ENCODE measurements around the gene ALOXE3.

Gene ALOXE3

DNA sequence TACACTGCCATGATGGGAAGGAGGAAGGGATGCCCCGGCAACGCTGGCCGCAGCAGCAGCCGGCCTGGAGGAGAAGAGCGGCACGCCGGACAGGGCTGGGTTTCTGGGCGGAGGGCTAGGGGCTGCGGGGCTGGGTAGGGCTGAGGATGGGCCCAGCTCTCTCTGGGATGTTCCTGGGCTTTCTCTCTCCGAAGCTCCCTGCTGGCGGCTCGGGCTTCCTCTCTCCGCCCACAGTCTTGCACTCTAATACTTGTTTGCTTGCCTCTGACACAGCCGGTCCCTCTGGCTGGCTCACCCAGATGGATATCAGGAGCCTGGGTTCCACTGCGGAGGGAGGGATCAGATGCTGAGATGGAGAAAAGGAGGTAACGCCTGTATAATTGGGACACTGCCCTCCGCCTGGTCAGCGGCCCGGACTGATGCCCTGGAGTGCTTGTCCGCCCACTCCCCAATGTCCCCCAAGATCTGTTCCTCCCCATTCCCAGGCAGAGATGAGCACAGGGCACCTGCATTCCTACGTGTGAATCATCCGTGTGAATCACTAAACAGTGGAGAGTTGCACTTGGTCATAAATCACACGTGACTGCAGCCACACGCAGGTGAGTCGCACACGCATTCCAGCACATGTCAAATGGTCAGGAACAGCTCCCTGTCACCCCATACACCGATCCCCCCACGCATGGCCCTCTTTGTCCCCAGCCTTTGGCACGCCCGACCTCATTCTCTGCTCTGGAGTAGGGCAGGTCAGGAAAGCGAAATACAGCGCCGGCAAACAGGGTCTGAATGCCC, at the start of gene ALOXE3:
Gene ALOXE3, minus strand, starts transcription at position 535 of the 789 bp plus-strand sequence. Its CDS starts 524 bp downstream, at position 11.
- DNase-seq (ENCODE audit: low read depth): no peak

DNA sequence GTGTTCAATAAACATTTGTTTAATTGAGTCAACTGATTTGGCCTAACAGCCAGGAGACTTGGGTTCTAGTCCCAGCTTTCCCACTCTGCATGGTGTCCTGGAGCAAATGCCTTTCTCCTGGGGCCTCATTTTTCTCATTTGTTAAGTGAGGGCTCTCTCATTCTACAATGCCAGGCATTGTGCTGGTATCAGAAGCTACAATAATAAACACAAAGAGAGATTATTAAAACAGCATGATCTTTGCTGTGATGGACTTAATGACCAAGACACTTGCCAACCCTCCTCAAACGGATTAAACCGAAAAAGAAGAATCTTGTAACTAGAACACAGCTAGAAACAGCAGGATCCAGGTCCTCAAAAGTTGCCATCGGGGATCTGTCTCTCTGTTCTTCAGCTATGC, 49.2 kb upstream of the ALOXE3 start:
- no peak for DNase-seq (ENCODE audit: low read depth)

DNA sequence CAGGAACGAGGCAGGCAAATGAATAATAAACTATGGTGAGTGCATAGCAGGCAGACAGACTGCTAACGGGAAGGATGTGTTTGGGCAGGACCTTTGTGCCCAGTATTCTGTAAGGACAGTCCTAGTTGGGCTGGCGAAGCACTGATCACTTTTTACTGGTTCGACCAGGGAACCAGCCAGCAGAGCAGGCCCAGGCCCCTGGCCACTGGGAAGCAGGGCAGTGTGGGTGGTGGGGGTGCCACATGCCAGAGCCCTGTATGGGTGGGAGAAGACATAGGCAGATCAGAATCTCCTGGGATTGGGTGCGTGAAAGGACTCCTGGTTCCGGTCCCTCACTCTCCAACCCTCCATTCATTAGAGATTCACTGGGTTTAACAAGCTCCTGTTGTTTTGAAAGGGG, 48.4 kb upstream of the ALOXE3 start:
- DNase-seq (ENCODE audit: low read depth): no peak

DNA sequence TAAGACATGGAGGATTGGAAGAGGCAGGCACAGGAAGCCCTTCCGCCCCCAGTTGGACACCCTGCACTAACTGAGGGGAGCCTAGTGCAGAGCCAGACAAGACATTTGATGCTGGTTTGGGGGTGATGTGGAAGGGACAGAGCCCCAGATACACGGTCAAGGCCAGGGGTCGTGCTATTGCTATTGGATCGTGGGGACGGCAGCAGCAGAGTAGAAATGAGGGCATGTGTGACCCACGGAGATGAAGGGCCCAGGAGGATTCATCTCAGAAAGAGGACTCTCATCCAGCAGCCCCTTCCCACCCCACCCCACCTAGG, 46.5 kb upstream of the ALOXE3 start:
- no peak for DNase-seq (ENCODE audit: low read depth)

DNA sequence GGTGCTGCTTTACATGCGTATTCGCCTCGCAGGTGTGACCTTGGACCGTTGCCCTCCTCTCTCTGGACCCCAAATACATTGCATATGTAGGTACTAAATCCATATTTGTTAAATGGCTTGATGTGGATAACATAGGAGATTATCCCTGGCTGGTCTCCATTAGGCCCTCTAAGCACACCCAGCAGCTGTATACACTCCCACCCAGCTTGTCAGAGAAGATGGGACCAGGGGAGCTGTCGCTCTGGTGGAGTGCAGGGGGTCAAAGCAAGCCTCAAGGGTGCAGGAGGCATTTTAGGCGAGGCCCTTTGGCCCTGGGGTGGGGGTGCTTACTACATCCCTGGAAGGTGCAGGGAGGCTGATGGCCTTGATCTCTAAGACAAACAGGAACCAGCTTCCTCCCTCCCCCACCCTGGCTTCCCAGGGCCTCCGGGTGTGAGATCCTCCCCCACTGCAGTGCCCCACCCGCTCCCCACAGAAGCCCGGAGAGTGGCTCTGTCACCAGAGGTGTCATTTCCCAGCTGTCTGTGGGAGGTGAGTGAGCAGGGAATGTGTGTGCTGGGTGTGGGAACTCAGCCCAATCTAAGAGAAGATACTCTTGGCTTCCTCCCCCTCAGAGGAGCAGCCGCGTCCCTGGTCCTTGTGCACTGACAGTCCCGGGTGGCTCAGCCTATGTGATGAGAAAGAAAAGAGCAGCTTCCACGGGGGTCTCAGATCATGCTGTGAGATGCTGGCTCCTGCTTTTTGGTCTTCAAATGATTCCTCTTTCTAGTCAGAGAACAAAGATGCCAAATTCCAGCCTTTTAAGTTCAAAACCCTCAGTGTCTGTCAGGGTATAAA, 45.9 kb upstream of the ALOXE3 start:
- DNase-seq (ENCODE audit: low read depth): no peak

DNA sequence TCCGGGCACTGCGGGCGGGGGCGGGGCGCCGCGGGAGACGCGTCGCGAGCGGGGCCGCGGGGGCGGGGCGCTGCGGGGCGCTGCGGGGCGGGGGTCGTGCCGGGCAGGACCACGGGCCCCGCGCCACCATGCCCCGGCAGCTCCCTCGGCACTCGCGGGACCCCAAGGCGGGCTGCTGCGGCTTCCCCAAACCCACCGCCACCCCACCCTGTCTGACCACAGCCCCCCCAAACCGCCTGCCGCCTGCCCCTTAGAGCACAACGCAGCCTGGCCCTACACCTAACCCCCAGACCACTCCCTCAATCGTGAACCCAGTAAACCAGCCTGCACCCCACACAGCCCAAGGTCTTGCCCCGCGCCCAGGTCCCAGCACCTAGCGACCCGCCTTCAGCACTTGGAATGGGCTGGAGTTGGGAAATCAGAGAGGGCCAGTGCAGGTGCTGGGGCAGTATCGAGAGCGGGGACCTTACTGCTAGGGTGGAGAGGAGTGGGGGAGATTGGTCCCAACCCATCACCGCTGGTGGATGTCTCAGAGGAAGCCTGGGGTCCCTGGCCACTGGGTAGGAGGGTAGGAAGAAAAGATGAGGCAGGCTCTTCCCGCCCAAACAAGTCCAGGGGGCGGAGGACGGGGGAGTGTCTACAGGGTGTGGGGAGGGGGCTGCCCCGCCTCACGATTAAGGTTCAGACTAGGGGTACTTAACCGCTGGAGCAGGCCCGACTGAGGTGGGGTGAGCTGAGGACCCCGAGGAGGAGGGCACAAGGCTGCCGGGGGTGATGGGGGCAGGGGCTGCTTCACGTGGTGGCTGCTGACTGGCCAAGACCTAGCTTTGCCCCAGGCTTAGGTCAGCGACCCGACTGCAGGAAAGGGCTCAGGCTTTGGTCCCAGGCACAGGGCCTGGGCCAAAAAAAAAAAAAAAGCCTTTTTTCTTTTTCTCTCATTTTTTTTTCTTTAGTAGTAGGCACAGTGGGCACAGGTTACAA, 45.0 kb upstream of the ALOXE3 start:
- DNase-seq (ENCODE audit: low read depth): no peak

DNA sequence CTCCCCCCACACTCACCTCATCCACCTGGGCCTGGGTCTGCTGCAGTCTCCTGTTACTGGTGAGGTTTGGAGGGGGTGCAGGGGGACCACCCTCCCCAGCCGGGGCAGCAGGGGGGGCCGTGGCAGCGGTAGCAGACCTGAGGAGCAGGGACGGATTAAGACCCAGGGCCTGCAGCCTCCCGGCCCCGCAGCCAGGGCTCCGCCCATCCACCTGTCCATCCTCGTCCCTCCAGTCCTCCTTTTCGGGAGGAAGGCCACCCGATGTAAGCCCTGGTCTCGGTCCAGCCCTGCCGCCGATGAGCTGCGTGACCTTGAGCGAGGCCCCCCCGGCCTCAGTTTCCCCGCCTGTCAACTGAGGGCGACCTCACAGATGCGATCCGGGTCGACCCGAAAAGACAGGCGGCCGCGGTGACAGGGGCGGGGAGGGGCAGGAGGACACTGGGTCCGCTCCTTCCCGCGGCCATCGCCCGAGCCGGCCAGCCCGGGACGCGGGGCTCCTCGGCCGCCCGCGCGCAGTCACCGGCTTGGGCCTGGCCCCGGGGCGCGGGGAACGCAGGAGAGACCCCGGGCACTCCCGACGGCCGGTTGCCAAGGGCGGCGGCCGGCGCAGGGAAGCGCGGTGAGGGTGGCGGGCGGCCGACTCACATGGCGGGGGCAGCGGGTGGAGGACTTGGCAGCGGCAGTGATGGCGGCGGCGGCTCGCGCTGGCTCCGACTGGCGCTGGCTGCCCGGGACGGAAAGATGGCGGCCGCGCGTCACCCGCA, 44.1 kb upstream of the ALOXE3 start, which contains the start of gene VAMP2:
Gene VAMP2, minus strand, starts transcription at position 716 of the 764 bp plus-strand sequence. Its CDS starts 69 bp downstream, at position 647.
- DNase-seq (ENCODE audit: low read depth): peak; percentile 72

DNA sequence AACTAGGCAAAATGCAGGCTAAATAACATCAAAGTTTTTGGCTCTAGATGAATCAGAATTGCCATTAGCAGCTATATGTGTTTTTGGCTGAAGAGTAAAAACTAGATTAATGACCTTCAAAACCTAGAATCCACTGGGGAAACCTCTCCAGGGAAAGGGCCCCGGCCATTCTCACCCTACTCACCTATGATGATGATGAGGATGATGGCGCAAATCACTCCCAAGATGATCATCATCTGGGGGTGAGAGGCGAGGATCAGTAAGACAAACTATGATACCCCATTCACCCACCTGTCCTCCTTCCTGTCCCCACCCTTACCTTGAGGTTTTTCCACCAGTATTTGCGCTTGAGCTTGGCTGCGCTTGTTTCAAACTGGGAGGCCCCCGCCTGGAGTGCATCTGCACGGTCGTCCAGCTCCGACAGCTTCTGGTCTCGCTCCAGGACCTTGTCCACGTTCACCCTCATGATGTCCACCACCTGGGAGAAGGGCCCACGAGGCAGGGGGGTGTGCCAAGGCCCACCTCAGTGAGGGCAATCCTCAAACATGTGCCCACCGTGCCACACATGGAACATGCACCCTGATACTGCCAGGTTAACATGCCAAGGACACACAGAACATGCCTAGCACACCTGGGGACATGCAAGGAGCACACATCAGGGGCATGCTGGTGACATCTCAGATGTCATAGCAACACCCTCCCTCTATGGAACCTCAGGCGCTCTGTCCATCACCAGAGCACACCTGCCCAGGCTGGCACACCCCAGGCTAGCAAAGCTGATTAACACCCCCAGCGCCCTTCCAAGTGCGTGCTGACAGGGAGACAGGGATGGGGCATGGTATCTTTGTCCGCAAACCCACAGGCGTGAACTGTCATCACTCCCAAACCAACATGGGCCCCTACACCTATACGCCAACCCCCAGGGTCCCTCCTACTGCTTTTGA, 43.2 kb upstream of the ALOXE3 start:
- DNase-seq (ENCODE audit: low read depth): no peak

DNA sequence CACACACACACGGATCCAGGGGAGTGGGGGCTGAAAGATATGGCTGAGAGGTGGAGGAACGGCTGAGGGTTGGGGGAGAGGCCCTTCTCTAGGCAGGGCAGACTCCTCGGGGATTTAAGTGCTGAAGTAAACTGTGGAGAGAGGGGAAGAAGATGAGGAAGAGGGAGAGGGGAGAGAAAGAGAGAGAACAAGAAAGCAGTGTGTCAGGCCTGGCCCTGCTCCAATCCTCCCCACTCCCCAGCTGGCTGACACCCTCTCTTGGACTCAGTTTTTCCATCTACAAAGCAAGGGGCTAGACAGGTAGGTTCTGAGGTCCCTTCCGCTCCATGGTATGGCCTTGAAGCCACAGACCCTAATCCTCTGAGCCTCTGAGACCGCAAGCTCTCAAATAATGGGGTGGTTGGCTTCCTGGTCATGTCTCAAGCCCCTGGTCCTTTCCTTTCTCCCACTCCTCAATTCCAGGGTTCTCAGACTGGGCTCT, 42.5 kb upstream of the ALOXE3 start:
- no peak for DNase-seq (ENCODE audit: low read depth)

DNA sequence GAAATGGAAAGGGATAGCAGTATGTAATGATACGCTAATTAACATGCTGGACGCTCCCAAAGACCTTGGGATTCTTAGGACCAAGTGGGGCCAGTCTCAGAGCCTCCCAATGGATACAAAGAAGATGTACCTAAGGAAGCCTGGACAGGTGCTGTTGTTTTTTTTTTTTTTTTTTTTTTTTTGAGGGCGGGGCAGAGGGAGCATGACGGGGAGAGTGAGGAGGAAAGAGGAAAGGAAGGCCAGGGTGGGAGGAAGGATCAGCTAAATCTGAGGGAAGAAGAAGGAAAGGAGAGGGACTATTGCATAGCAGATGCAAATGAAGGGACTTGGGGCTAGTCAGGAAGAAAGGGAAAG, 41.9 kb upstream of the ALOXE3 start:
- no peak for DNase-seq (ENCODE audit: low read depth)

DNA sequence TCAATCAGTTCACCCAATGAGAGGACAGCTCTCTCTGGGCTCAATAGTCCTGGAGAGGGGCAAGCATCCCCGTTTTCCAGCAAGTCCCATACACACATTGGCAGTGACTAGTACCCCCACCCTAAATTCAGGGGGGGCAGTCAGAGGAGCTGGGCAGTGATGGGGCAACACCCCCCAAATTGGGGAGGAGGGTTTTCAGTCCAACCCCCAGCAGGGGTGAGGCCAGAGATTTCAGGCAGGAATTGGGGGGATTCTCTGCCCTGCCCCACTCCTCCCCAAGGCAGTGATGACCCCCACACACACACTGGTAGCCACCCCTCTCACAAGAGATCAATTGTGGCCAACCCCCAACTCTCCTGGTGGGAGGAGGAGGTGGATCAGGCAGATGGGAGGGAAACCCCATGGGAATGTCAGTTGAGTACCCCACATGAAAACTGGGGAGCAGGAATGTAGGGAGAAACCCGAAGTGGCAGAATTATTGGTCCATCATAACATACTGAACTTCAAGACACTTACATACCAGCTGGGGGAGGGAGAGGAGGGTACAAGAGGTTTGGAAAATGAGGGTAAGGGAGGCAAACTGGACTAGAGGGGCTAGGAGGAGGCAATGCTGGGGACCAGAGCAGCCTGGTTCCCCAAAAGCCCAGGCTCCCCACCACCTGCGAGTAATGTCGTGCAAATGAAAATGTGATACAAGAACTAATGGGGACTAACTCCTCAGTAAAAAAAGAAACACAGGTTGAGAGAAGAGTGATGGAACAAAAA, 41.3 kb upstream of the ALOXE3 start:
- no peak for DNase-seq (ENCODE audit: low read depth)

DNA sequence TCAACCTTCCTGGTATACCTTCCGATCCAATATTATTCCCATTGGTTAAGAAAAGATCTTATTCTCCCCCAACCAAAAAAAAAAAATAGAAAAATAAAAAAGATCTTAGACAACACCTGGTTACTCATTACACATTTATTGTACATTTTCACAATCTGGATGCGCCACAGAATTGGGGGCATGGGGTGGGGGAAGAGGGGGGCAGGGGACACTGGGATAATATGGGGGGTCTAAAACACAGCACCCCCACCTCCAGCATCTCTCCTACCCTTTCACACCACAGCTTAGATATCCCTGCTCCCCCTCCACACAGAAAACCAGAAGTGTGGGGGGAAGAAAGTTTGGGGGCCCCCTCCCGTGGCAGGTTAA, 40.7 kb upstream of the ALOXE3 start:
- DNase-seq (ENCODE audit: low read depth): no peak

DNA sequence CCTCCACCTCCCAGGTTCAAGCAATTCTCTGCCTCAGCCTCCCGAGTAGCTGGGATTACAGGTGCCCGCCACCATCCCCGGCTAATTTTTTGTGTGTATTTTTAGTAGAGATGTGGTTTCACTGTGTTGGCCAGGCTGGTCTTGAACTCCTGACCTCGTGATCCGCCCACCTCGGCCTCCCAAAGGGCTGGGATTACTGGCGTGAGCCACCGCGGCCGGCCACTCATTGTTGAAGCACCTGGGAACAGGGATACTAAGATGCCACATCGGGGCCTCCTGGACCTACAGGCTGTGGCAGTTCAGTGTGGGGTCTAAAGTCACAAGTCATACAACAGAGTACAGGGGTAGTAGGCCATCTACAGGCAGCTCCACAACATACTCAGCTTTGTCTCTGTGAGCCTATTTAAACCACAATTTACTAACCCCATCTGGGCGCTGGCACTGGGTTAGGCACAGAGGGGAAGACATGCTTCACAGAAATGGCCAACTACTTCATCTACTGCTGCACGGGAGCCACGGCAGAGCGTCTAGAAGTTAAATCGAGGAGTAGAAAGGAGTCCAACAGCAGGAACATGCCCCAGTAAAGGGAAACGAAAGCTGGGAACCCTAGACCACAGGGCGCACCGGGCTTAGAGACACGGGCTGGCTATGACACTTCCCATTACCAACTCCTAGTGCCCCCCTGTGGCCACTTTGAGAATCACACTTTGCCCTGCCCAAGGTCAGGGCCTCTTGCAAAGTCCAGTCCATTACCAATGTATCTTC, 40.1 kb upstream of the ALOXE3 start:
- peak; percentile 75 for DNase-seq (ENCODE audit: low read depth)

DNA sequence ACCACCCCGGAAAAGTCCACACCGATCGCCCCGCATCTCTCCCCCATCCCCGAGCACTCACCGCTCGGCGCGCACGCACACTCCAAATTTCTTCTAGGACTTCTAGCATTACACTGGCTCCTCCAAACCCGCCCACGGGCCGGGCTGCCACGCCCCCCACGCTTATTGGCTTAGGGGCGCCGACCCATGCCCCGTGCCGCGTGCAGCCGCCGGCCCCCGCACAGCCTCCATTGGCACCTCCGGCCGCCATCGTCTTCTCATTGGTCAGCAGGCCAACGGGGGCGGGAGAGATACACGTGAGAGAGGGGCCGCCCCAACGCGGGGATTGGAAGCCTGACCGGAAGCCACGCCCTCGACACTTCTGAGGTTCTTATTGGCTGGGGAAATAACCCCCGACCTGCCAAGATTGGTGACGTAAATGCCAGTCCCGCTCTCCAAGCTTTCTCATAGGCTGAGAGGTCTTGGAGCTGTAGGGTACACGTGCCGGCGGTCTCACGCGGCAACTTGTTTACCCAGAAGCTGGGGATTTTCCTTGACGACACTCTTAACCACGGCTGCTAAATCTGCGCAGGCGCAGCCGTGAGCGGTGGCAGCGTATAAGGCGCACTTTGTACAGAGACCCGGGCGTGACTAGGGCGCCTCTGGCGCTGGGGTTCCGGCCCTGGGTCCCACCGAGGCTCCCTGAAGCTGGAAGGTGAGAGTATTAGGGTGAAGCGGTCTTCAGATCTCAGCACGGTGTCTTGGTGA, 38.1 kb upstream of the ALOXE3 start:
- DNase-seq (ENCODE audit: low read depth): peak; percentile 100

DNA sequence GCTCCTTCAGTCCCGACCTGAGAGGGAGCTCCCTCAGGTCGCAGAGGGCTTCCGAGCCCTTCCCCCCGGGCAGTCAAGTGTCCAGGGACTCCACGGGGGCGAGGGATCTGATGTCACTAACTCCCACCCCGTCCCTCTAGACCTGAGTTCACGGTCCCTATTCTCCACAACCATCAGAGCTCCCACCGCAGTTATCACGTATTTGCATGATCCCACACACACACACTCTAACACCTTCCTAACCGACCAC, 37.6 kb upstream of the ALOXE3 start:
- DNase-seq (ENCODE audit: low read depth): no peak

DNA sequence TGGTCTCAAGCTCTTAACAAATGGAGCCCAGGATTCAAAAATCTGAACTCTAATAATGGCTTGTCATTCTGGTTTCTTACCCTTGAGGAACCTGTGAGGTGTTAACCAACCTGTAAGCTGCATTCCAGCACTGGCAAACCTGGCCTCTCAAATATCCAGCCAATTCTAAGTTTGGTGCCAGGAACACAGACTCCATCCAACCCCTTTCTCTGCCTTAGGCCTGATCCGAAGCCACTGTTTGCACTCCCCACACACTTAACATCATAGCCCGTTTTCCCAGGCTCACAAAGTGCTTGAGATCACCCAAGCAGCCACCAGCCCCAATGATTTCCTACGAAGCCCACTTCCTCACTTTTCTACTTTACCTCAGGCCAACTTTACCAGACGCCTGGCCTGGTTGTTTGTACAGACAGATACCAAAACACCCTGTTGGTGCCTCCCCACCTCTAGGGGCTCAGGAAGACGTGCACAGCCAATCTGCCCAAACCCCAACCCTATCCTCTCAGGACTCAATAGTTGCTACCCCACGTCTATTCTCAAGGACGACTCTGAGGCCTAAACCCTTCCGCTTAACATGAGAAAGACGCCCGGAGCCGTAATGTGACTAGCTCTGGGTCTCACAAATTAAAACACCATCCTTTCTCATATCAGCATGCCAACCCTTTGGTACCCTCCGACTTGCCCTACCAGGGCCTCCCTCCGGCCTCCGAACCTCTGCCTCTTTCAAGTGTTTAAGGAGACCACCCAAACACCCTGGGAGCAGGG, 37.1 kb upstream of the ALOXE3 start:
- DNase-seq (ENCODE audit: low read depth): no peak

DNA sequence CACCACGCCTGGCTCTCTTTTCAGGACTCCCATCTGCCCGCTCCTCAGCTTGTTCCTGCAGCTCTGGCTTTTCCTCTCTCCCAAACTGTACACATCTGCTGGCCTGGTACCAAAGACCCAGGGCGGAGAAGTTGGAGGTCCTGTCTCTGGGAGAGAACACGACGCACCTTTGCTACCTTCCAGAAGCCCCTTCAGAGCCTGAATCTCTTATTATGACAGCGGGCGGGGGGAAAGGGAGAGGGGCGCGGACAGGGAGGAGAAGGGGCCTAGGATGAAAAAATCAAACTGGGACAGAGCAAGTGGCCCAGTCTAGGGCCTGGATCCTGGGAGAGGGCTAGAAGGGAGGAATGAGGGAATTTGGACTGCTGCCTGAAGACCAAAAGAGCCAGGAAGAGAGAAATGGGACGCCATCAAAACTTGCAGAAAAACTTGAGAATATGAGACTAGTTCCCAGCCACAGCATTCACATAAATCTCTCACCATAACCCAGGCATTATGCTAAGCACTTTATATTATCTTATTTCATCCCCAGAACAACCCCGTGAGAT, 36.4 kb upstream of the ALOXE3 start:
- DNase-seq (ENCODE audit: low read depth): no peak

Data from stimulated activated CD4-positive, alpha-beta T cell treated with anti-CD3 and anti-CD28 coated beads, Interleukin-2, amount 100 ng/mL, for 4 hours (primary cell).